Stomach (tissue), 4 donors: Measurements from ENCODE around the gene KIAA1671.

ENCODE experiments used
- CTCF ChIP-seq, 7 experiments: fragments of 450-650 bp in 4 of 7; fragments of 200-600 bp in 3 of 7; sonication (generic) in 3 of 7; IDR thresholded peaks; one replicate each; pipeline ENCODE4 v1.5.1; 2016 to 2019; ENCODE audit warnings: antibody characterized with exemption in 7 of 7, control low read depth in 2 of 7, mild to moderate bottlenecking in 1 of 7
- POLR2A ChIP-seq, 4 donors: fragments of 450-650 bp; IDR thresholded peaks; one replicate each; pipeline ENCODE4 v1.6.1; 2016; ENCODE audit warnings: antibody characterized with exemption in 4 of 4, control low read depth in 2 of 4, mild to moderate bottlenecking in 1 of 4, moderate library complexity in 1 of 4
- POLR2AphosphoS5 ChIP-seq, 3 donors: sonication (generic); formaldehyde crosslinking; IDR thresholded peaks; one replicate each; pipeline ENCODE4 v1.6.1; 2016; ENCODE audit warnings: antibody characterized with exemption in 3 of 3

- TF ChIP-seq CTCF (IDR thresholded peaks at IDR 0.05) (no peak), POLR2A (IDR thresholded peaks at IDR 0.05) (no peak), POLR2AphosphoS5 (IDR thresholded peaks at IDR 0.05) (no peak)
These were observed 40.4 kb downstream of the KIAA1671 start for GRCh38 chr22:24992946-24993345.
